ENCODE measurements around the gene PAGR1. TPM values are rescaled to one million over a fixed set of nuclear protein-coding genes. Genes with fewer than 3 reads are reported as not detected.
A peak's percentile ranks its signal among the peaks of the same experiment; 100 is the strongest.

PAGR1 gene
- total and polyA plus RNA-seq, 2 of the 13 experiments (the other 11 are each of a cell fraction or from before 2014, with no cell fraction given): 9.8 to 66.4 TPM

DNA sequence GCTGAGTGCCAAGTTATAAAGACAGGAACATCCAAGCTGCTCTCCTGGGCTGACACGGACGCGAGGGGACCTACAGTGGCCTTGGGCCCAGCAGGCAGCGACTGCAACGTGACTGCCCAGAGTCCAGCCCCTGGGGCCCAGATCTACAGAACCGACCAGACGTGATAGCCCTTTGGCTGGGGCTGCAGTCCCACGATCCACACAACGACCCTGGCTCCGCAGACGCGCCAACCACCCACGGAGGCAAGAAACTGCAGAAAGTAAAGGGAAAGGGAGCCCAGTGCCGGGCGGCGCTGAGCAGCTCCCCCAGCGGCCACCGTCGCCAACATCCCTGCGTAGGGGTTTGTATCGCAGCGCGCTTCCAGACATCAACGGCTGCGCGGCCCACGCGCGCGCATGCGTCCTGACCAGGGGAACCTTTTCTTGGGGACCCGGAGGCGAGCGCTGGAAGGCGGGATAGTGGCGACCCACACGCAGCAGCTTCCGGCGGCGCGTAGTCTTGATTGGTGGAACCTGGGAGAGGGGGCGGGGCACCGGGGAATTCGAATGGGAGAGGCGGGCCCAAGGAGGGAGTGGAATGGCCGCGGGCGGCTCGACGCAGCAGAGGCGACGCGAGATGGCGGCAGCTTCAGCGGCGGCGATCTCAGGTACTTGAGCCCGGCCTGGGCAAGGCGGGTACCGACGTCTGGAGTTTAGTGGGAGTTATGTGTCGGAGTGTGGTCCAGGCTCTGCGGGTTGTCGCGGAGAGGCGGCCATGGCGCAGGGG, 25.6 kb upstream of the PAGR1 start, which contains the start of gene KIF22 (continued):
- TF ChIP-seq, protein P1, sequence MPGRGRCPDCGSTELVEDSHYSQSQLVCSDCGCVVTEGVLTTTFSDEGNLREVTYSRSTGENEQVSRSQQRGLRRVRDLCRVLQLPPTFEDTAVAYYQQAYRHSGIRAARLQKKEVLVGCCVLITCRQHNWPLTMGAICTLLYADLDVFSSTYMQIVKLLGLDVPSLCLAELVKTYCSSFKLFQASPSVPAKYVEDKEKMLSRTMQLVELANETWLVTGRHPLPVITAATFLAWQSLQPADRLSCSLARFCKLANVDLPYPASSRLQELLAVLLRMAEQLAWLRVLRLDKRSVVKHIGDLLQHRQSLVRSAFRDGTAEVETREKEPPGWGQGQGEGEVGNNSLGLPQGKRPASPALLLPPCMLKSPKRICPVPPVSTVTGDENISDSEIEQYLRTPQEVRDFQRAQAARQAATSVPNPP (CRISPR knock-in tag; IDR thresholded peaks at IDR 0.05): peak; percentile 89
- peak; percentile 97; the same call in 1 of the 2 replicates for TF ChIP-seq ZNF816 (CRISPR knock-in tag; IDR thresholded peaks at IDR 0.05; ENCODE audit: borderline replicate concordance)
- peak; percentile 58 for TF ChIP-seq BCL6 (CRISPR knock-in tag; IDR thresholded peaks at IDR 0.05)
- TF ChIP-seq, protein P2, sequence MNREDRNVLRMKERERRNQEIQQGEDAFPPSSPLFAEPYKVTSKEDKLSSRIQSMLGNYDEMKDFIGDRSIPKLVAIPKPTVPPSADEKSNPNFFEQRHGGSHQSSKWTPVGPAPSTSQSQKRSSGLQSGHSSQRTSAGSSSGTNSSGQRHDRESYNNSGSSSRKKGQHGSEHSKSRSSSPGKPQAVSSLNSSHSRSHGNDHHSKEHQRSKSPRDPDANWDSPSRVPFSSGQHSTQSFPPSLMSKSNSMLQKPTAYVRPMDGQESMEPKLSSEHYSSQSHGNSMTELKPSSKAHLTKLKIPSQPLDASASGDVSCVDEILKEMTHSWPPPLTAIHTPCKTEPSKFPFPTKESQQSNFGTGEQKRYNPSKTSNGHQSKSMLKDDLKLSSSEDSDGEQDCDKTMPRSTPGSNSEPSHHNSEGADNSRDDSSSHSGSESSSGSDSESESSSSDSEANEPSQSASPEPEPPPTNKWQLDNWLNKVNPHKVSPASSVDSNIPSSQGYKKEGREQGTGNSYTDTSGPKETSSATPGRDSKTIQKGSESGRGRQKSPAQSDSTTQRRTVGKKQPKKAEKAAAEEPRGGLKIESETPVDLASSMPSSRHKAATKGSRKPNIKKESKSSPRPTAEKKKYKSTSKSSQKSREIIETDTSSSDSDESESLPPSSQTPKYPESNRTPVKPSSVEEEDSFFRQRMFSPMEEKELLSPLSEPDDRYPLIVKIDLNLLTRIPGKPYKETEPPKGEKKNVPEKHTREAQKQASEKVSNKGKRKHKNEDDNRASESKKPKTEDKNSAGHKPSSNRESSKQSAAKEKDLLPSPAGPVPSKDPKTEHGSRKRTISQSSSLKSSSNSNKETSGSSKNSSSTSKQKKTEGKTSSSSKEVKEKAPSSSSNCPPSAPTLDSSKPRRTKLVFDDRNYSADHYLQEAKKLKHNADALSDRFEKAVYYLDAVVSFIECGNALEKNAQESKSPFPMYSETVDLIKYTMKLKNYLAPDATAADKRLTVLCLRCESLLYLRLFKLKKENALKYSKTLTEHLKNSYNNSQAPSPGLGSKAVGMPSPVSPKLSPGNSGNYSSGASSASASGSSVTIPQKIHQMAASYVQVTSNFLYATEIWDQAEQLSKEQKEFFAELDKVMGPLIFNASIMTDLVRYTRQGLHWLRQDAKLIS (CRISPR knock-in tag; IDR thresholded peaks at IDR 0.05): no peak
- TF ChIP-seq NCOA1 (CRISPR knock-in tag; IDR thresholded peaks at IDR 0.05): peak; percentile 83; the same call in 1 of the 2 replicates
- no peak; the same call in 1 of the 2 replicates for TF ChIP-seq ATAD3A (CRISPR knock-in tag; IDR thresholded peaks at IDR 0.05)
- TF ChIP-seq, protein P3, sequence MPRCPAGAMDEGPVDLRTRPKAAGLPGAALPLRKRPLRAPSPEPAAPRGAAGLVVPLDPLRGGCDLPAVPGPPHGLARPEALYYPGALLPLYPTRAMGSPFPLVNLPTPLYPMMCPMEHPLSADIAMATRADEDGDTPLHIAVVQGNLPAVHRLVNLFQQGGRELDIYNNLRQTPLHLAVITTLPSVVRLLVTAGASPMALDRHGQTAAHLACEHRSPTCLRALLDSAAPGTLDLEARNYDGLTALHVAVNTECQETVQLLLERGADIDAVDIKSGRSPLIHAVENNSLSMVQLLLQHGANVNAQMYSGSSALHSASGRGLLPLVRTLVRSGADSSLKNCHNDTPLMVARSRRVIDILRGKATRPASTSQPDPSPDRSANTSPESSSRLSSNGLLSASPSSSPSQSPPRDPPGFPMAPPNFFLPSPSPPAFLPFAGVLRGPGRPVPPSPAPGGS (CRISPR knock-in tag; IDR thresholded peaks at IDR 0.05): 0 out of 2 replicates have a peak, but pooled peaks have one; percentile 42
- TF ChIP-seq, protein P4, sequence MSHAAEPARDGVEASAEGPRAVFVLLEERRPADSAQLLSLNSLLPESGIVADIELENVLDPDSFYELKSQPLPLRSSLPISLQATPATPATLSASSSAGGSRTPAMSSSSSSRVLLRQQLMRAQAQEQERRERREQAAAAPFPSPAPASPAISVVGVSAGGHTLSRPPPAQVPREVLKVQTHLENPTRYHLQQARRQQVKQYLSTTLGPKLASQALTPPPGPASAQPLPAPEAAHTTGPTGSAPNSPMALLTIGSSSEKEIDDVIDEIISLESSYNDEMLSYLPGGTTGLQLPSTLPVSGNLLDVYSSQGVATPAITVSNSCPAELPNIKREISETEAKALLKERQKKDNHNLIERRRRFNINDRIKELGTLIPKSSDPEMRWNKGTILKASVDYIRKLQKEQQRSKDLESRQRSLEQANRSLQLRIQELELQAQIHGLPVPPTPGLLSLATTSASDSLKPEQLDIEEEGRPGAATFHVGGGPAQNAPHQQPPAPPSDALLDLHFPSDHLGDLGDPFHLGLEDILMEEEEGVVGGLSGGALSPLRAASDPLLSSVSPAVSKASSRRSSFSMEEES (CRISPR knock-in tag; IDR thresholded peaks at IDR 0.05): peak; percentile 59
- TF ChIP-seq FOXA1 (IDR thresholded peaks at IDR 0.05): no peak
- TF ChIP-seq FOXA1 (CRISPR knock-in tag; IDR thresholded peaks at IDR 0.05): peak; percentile 1; the same call in 1 of the 2 replicates
- peak; percentile 72 for TF ChIP-seq MIER3 (CRISPR knock-in tag; IDR thresholded peaks at IDR 0.05; ENCODE audit: borderline replicate concordance)
- TF ChIP-seq MYC (CRISPR knock-in tag; IDR thresholded peaks at IDR 0.05; ENCODE audit: borderline replicate concordance): peak; percentile 89
- TF ChIP-seq, protein P5, sequence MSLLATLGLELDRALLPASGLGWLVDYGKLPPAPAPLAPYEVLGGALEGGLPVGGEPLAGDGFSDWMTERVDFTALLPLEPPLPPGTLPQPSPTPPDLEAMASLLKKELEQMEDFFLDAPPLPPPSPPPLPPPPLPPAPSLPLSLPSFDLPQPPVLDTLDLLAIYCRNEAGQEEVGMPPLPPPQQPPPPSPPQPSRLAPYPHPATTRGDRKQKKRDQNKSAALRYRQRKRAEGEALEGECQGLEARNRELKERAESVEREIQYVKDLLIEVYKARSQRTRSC (CRISPR knock-in tag; IDR thresholded peaks at IDR 0.05; ENCODE audit: low read depth): peak; percentile 23; the same call in 1 of the 2 replicates
- TF ChIP-seq ZNF256 (CRISPR knock-in tag; conservative IDR thresholded peaks at IDR 0.05): peak; percentile 64
- 0 out of 2 replicates have a peak, but pooled peaks have one; percentile 52 for TF ChIP-seq PPARG (CRISPR knock-in tag; conservative IDR thresholded peaks at IDR 0.05)
- TF ChIP-seq, protein P6, sequence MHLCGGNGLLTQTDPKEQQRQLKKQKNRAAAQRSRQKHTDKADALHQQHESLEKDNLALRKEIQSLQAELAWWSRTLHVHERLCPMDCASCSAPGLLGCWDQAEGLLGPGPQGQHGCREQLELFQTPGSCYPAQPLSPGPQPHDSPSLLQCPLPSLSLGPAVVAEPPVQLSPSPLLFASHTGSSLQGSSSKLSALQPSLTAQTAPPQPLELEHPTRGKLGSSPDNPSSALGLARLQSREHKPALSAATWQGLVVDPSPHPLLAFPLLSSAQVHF (CRISPR knock-in tag; IDR thresholded peaks at IDR 0.05): peak; percentile 67
- peak; percentile 98 for TF ChIP-seq ZNF839 (CRISPR knock-in tag; IDR thresholded peaks at IDR 0.05; ENCODE audit: borderline replicate concordance)

All from HepG2 (cell line).